ENCODE data around the gene GRN.

DNA sequence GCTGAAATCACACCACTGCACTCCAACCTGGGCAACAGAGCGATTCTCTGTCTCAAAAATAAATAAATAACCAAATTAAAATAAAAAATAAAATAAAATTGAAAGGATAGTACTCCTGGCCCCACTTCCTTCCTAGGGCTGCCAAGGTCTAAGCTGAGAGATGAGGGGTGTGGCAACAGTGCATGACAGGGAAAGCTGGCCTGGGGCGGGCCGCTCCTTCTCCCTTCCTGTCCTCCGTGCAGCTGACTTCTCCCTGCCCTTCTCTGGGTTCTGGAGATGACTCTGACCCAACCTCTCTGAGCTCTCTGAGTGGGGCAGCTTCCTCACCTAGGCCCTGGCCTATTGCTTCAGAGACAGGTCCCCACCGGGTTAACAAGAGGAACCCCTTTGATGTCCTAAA lies 11.7 kb upstream of the GRN start:
- TF ChIP-seq, protein P1, sequence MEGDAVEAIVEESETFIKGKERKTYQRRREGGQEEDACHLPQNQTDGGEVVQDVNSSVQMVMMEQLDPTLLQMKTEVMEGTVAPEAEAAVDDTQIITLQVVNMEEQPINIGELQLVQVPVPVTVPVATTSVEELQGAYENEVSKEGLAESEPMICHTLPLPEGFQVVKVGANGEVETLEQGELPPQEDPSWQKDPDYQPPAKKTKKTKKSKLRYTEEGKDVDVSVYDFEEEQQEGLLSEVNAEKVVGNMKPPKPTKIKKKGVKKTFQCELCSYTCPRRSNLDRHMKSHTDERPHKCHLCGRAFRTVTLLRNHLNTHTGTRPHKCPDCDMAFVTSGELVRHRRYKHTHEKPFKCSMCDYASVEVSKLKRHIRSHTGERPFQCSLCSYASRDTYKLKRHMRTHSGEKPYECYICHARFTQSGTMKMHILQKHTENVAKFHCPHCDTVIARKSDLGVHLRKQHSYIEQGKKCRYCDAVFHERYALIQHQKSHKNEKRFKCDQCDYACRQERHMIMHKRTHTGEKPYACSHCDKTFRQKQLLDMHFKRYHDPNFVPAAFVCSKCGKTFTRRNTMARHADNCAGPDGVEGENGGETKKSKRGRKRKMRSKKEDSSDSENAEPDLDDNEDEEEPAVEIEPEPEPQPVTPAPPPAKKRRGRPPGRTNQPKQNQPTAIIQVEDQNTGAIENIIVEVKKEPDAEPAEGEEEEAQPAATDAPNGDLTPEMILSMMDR (IDR thresholded peaks at IDR 0.05; ENCODE audit: low read depth, low read length, poor library complexity, severe bottlenecking), result no peak
- TF ChIP-seq EZH2phosphoT487 (IDR thresholded peaks at IDR 0.05; ENCODE audit: borderline replicate concordance, low read length), result no peak
